GM12878 (cell line): Measurements from ENCODE around the gene SPP2. TPM values are rescaled to one million over a fixed set of nuclear protein-coding genes. Genes with fewer than 3 reads are reported as not detected.

ENCODE experiments used
- ATAC-seq: fragments of 200-7000 bp; cut with Tn5 transposase; 3 replicates; pipeline ENCODE4 v1.9.1; 2020; ENCODE audit warnings: mild to moderate bottlenecking, moderate library complexity
- BruUV-seq: library from RNA; stranded (reverse); fragments of 400-500 nt; replicated peaks from 2 replicates; lab custom pipeline; 2021; lab: Mats Ljungman, UMichigan
- CTCF ChIA-PET: fragments of 300-600 bp; sonication (Branson Sonifier 250); formaldehyde crosslinking; extraction: SDS; loops from one replicate; lab custom pipeline; 2021; ENCODE audit warnings: inconsistent platforms; lab: Yijun Ruan, JAX
- POLR2A ChIA-PET: fragments of 350-600 bp; formaldehyde crosslinking; extraction: SDS; loops from one replicate; lab custom pipeline; 2021; ENCODE audit warnings: inconsistent platforms; lab: Charles Lee
- RAD21 ChIA-PET: fragments of 300-600 bp; sonication (Branson Sonifier 250); formaldehyde crosslinking; loops from one replicate; lab custom pipeline; 2023; ENCODE audit warnings: antibody characterized with exemption; ENCODE audit not compliant: unreplicated experiment; lab: Charles Lee
- SMC1A ChIA-PET: fragments of 300-600 bp; sonication (Branson Sonifier 250); formaldehyde crosslinking; loops from one replicate; lab custom pipeline; 2023; ENCODE audit not compliant: unreplicated experiment, uncharacterized antibody; lab: Charles Lee
- DNase-seq: peaks from one replicate; pipeline ENCODE4 v3.0.0-alpha.2; 2011; ENCODE audit warnings: low read depth, low spot score
- FAIRE-seq: peaks from 3 replicates; lab custom pipeline; 2011; peaks lifted over from hg19 to GRCh38; lab: Jason Lieb, UNC
- H2AFZ ChIP-seq: 2 replicates; pipeline ENCODE4 v1.6.0; 2011; ENCODE audit warnings: low read depth, low read length, control low read depth; ENCODE audit not compliant: control insufficient read depth
- H3K27ac ChIP-seq: 2 replicates; pipeline ENCODE4 v1.5.1; 2011; ENCODE audit warnings: control low read depth; ENCODE audit not compliant: control insufficient read depth, insufficient read depth
- H3K27me3 ChIP-seq, 2 experiments: replicated peaks in 1 of 2; 2 replicates each; pipeline versions ENCODE4 v1.6.0 to v1.6.1; 2011; ENCODE audit warnings: low read length in 1 of 2; ENCODE audit not compliant: control insufficient read depth in 2 of 2, insufficient read depth in 2 of 2
- H3K36me3 ChIP-seq, 2 experiments: 2 replicates each; pipeline ENCODE4 v1.5.1; 2011; ENCODE audit warnings: low read length in 1 of 2; ENCODE audit not compliant: control insufficient read depth in 2 of 2, insufficient read depth in 2 of 2
- H3K4me1 ChIP-seq: 2 replicates; pipeline ENCODE4 v1.6.1; 2011; ENCODE audit warnings: mild to moderate bottlenecking, low read length, moderate library complexity, mixed read lengths; ENCODE audit not compliant: control insufficient read depth, insufficient read depth
- H3K4me2 ChIP-seq: 2 replicates; pipeline ENCODE4 v1.6.0; 2011; ENCODE audit warnings: control low read depth; ENCODE audit not compliant: control insufficient read depth, insufficient read depth
- H3K4me3 ChIP-seq: fragments of 200-600 bp; sonication (generic); 2 replicates; pipeline ENCODE4 v1.5.1; 2016
- H3K79me2 ChIP-seq: 2 replicates; pipeline ENCODE4 v1.6.0; 2011; ENCODE audit warnings: low read length; ENCODE audit not compliant: control insufficient read depth, insufficient read depth
- H3K9ac ChIP-seq: 2 replicates; pipeline ENCODE4 v1.8.0; 2011; ENCODE audit warnings: low read length, control low read depth, mixed read lengths; ENCODE audit not compliant: control insufficient read depth, insufficient read depth
- H3K9me3 ChIP-seq: replicated peaks from 3 replicates; pipeline ENCODE4 v1.5.1; 2011; ENCODE audit warnings: mild to moderate bottlenecking, low read length; ENCODE audit not compliant: control insufficient read depth, insufficient read depth
- H4K20me1 ChIP-seq: 2 replicates; pipeline ENCODE4 v1.6.0; 2011; ENCODE audit not compliant: control insufficient read depth, insufficient read depth
- ATF7 ChIP-seq: fragments of 450-650 bp; IDR thresholded peaks from 2 replicates; pipeline ENCODE4 v1.6.1; 2016; ENCODE audit warnings: low read depth, mild to moderate bottlenecking
- BRCA1 ChIP-seq: IDR thresholded peaks from 2 replicates; pipeline ENCODE4 v1.6.1; 2011; ENCODE audit warnings: low read depth, low read length, improper control_type of control experiment
- CHD2 ChIP-seq: IDR thresholded peaks from 2 replicates; pipeline ENCODE4 v1.6.1; 2011; ENCODE audit warnings: low read depth, low read length, improper control_type of control experiment, borderline replicate concordance
- FOXM1 ChIP-seq: IDR thresholded peaks from 2 replicates; pipeline ENCODE4 v1.6.1; 2012; ENCODE audit warnings: low read depth, mild to moderate bottlenecking, inconsistent platforms, low read length, moderate library complexity
- HDAC2 ChIP-seq: fragments of 200-600 bp; sonication (generic); IDR thresholded peaks from 2 replicates; pipeline ENCODE4 v1.6.1; 2017
- IKZF2 ChIP-seq, 2 experiments: fragments of 450-650 bp; IDR thresholded peaks; 2 replicates each; pipeline ENCODE4 v1.6.1; 2017; ENCODE audit warnings: mild to moderate bottlenecking in 2 of 2, moderate library complexity in 2 of 2
- NR2C1 ChIP-seq: fragments of 450-650 bp; IDR thresholded peaks from 2 replicates; pipeline ENCODE4 v1.6.1; 2017; ENCODE audit warnings: antibody characterized with exemption, mild to moderate bottlenecking, moderate library complexity
- SUPT20H ChIP-seq: IDR thresholded peaks from 2 replicates; pipeline ENCODE4 v1.6.1; 2011; ENCODE audit warnings: low read depth, mild to moderate bottlenecking, low read length, moderate library complexity, borderline replicate concordance; ENCODE audit not compliant: control insufficient read depth
- TAF1 ChIP-seq: IDR thresholded peaks from 2 replicates; pipeline ENCODE4 v1.6.1; 2011; ENCODE audit warnings: mild to moderate bottlenecking, low read depth, low read length, borderline replicate concordance
- YBX1 ChIP-seq: fragments of 450-650 bp; IDR thresholded peaks from 2 replicates; pipeline ENCODE4 v1.6.1; 2016; ENCODE audit warnings: antibody characterized with exemption
- YY1 ChIP-seq: IDR thresholded peaks from 2 replicates; pipeline ENCODE4 v1.6.1; 2011; ENCODE audit warnings: low read depth, mild to moderate bottlenecking, low read length
- ZBTB33 ChIP-seq: fragments of 450-650 bp; IDR thresholded peaks from 2 replicates; pipeline ENCODE4 v1.6.1; 2017; ENCODE audit warnings: mild to moderate bottlenecking
- WGBS: methylation state at CpG from one replicate; pipeline ENCODE4 v1.1.6; 2016; ENCODE audit warnings: low lambda C conversion rate; ENCODE audit not compliant: insufficient replicate concordance, insufficient coverage; ENCODE audit errors: missing lambda C conversion rate; 5-methylcytosine and 5-hydroxymethylcytosine counted together
- in situ Hi-C: fragments of 300-500 bp; cut with MboI; formaldehyde crosslinking; loops from 9 replicates; pipeline ENCODE4 v1.14.3; 2018; ENCODE audit warnings: mixed read lengths
- intact Hi-C: fragments of 100-400 bp; cut with micrococcal nuclease; formaldehyde crosslinking; loops from one replicate; pipeline ENCODE4 v1.14.2; 2022; ENCODE audit not compliant: unreplicated experiment
- polyA plus RNA-seq, 11 experiments: library from polyadenylated mRNA; depleted of rRNA in 4 of 11; unstranded in 6 of 11; stranded (reverse) in 5 of 11; fragments of >200 nt; fragmentation: Nextera tagmentation in 4 of 11; fragmentation: Illumina TruSeq in 1 of 11; extraction: Ambion mirVana in 4 of 11; extraction: Trizol in 1 of 11; gene quantifications; 1 replicate in 1 of 11; 2 replicates in 10 of 11; pipeline versions ENCODE4 v1.2.1 to v1.2.3, GENCODE V29; 2011 to 2016; ENCODE audit warnings: inconsistent platforms in 2 of 11, missing spikeins in 2 of 11, low read depth in 1 of 11
- total RNA-seq, 4 experiments: library from RNA; depleted of rRNA in 3 of 4; stranded (reverse); fragments of >200 nt in 3 of 4; fragmentation: Illumina TruSeq in 1 of 4; extraction: Trizol in 1 of 4; gene quantifications; 2 replicates each; pipeline versions ENCODE4 v1.2.1 to v1.2.3, GENCODE V29; 2013 to 2021

The SPP2 gene
- total and polyA plus RNA-seq, 10 of the 15 experiments (the other 5 are each of a cell fraction or from before 2014, with no cell fraction given), result not detected

GRCh38 chr2:234075518-234075915 is 25.0 kb downstream of the SPP2 start:
- SMC1A ChIA-PET, result no interaction called here
- FAIRE-seq (no peak), DNase-seq (no peak), ATAC-seq (no peak)
- no peak overlapping the region for H3K4me2 ChIP-seq
- no TSS peak for BruUV-seq
- no peak overlapping the region for H2AFZ ChIP-seq
- POLR2A ChIA-PET, result no interaction called here
- no peaks in the 10 kb centered on the region for H4K20me1 ChIP-seq
- no peak overlapping the region for H3K27ac ChIP-seq
- no peaks in the 10 kb centered on the region for H3K9me3 ChIP-seq
- WGBS, result 57% methylated on average over 4 of the region's 4 CpGs
- TF ChIP-seq TAF1 (no peak), ATF7 (no peak), YY1 (no peak), HDAC2 (no peak), SUPT20H (no peak), ZBTB33 (no peak), IKZF2 (IDR thresholded peaks at IDR 0.05) (no peak), BRCA1 (no peak), FOXM1 (no peak), YBX1 (no peak), NR2C1 (no peak), CHD2 (no peak)
- in situ Hi-C loops, result no loop called here
- H3K4me3 ChIP-seq, result no peak overlapping the region
- RAD21 ChIA-PET, result no interaction called here
- no peaks in the 10 kb centered on the region for H3K79me2 ChIP-seq
- intact Hi-C loops, result no loop called here
- no peak overlapping the region for H3K9ac ChIP-seq
- no peaks in the 10 kb centered on the region for H3K27me3 ChIP-seq
- no peaks in the 10 kb centered on the region for H3K4me1 ChIP-seq
- CTCF ChIA-PET, result no interaction called here
- H3K36me3 ChIP-seq, result no peaks in the 10 kb centered on the region
